LHCN-M2 (cell line): ENCODE results near the gene OR5AS1. TPM values are rescaled to one million over a fixed set of nuclear protein-coding genes. Genes with fewer than 3 reads are reported as not detected.
"Not testable (repeated sequence)": the region's sequence is repeated elsewhere in the genome, so short reads cannot be mapped to it uniquely, and the experiment has no call there.

ENCODE experiments used
- DNase-seq: peaks from one replicate; pipeline ENCODE4 v3.0.0-alpha.2; 2012; ENCODE audit warnings: low read depth
- polyA plus RNA-seq: library from polyadenylated mRNA; unstranded; fragments of >200 nt; gene quantifications from one replicate; pipeline ENCODE4 v1.2.1, GENCODE V29; 2012; ENCODE audit warnings: missing spikeins
- total RNA-seq: library from RNA; depleted of rRNA; stranded (reverse); fragments of >200 nt; gene quantifications from 2 replicates; pipeline ENCODE4 v1.2.3, GENCODE V29; 2014; rRNA removed

OR5AS1 gene
- not detected in 2 replicates for total RNA-seq
- polyA plus RNA-seq = not detected

DNA sequence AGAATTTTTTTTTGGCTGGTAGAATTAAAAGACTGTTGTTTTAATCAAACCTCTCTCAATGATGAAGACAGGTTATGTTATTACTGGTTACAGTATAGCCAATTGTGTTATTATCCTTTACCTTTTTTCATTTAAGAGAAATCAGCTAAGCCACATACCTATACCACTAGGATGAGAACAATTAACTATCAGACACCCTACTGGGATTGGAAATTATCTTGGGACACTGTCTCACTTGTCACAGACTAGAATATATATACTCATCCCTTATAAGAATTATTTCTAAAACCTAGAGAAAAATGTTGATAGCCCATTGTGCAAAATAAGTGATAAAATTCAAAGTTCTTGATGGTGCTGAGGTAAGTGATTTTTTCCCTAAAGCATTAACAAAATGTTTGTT is at the start of gene OR5AS1:
OR5AS1 (plus strand) TSS at position 301 of the 400 bp plus-strand sequence. CDS start 2,765 bp downstream, outside the sequence.
- DNase-seq = no peak

GRCh38 chr11:55994525-55994924 is 32.9 kb upstream of the OR5AS1 start, which contains the start of gene OR5F1:
TSS of gene OR5F1 (minus strand) at chr11:55994625. CDS start at chr11:55994625, 0 bp downstream.
- no peak for DNase-seq

DNA sequence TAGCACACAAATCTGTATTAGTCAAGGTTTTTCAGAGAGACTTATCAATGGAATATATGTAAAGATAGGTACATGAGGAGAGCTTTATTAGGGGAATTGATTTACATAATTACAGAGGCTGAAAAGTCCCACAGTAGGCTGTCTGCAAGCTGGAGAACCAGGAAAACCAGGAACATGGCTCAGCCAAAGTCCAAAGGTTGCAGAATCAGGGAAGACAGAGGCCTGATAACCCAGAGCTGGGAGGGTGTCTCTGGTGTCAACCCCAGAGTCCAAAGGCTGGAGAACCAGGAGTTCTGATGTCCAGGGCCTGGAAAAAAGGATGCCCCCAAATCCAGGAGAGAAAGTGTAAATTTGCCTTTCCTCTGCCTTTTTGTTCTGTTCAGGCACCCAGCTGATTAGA is 16.7 kb upstream of the OR5AS1 start:
- no peak for DNase-seq

- DNase-seq = no peak
These were observed 13.6 kb upstream of the OR5AS1 start for GRCh38 chr11:56013805-56014204.

- no peak for DNase-seq
These were observed 18.1 kb downstream of the OR5AS1 start for GRCh38 chr11:56045538-56045937.

DNA sequence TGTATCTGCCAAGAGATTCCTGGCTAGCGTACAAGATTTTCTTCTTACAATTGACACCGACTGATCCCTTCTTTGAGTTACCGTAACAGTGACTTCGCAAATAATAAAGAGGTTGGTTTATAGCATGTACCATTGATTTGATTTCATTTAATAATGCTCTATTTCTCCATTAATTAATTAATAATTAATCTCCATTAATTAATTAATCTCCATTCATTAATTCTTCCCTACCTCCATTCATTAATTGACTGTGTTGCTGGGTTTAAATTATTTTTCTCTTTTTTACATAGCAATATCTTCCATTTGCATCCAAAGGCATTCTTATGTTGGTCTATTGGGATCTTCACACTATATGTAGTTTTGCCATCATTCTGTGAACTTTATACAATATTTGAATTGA is 21.0 kb downstream of the OR5AS1 start:
- DNase-seq = no peak

DNA sequence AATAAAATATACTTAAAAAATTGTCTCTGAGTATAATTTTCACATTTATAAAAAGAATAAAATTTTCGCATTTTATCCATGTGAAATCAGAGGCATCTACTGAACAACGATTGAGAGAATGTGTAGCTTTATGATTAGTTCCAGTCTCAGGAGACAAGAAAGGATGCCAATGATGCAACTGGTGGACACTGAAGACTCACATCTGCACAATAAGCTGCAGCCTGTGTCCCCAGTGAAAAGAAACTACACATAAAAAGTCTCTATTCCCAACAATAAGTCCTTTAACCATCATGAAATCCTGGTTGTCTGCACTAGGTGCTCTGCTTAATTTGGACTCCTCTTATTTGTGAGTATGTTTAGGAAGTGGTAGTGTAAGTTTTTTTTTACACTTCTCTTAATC is 22.0 kb downstream of the OR5AS1 start:
- DNase-seq = no peak

DNA sequence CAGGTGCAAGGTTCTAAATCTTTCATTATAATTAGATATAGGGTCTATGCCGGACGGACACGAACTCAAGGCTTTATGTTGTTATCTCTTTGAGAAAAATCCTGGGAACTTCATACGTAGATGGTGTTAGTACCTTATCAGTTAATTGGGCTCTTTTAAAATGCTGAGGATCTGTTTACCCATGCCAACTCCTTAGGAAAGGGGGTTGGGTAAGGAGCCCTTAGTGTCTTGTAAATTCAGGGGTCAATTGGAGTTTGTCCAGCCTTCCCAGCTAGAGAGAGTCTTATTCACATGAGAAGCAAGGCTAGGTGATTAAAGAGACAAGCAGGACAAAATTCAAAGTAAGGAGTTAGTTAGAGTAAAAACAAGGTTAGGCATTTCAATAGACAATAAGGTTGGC is 28.9 kb downstream of the OR5AS1 start:
- DNase-seq = not testable (repeated sequence)

GRCh38 chr11:56057661-56058237 is 30.3 kb downstream of the OR5AS1 start:
- DNase-seq = not testable (repeated sequence)

DNA sequence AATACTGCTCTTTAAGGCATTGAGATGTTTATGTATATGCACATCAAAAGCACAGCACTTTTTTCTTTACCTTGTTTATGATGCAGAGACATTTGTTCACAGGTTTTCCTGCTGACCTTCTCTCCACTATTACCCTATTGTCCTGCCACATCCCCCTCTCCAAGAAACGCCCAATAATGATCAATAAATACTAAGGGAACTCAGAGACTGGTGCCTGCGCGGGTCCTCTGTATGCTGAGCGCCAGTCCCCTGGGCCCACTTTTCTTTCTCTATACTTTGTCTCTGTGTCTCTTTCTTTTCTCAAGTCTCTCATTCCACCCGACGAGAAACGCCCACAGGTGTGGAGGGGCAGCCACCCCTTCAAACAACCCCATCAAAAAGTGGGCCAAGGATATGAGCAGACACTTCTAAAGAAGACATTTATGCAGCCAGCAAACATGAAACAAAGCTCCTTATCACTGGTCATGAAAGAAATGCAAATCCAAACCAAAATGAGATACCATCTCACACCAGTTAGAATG is 30.9 kb downstream of the OR5AS1 start:
- not testable (repeated sequence) for DNase-seq

GRCh38 chr11:56066980-56067379 is 39.5 kb downstream of the OR5AS1 start:
- no peak for DNase-seq

Other genes starting within 250 kb of the OR5AS1 start
- gene OR5D14, start 232.1 kb upstream of the OR5AS1 start, total RNA-seq = not detected in 2 replicates
- gene OR5L1, start 216.3 kb upstream of the OR5AS1 start, total RNA-seq = not detected in 2 replicates
- not detected in 2 replicates for gene OR5D18, start 208.0 kb upstream of the OR5AS1 start, total RNA-seq
- not detected in 2 replicates for gene OR5L2, start 200.4 kb upstream of the OR5AS1 start, total RNA-seq
- not detected in 2 replicates for gene OR5D16, start 188.9 kb upstream of the OR5AS1 start, total RNA-seq
- not detected in 2 replicates for gene TRIM51, start 144.4 kb upstream of the OR5AS1 start, total RNA-seq
- not detected in 2 replicates for gene OR5W2, start 113.1 kb upstream of the OR5AS1 start, total RNA-seq
- not detected in 2 replicates for gene OR5I1, start 91.3 kb upstream of the OR5AS1 start, total RNA-seq
- gene OR10AG1, start 57.7 kb upstream of the OR5AS1 start, total RNA-seq = not detected in 2 replicates
- gene OR5F1, start 33.0 kb upstream of the OR5AS1 start, total RNA-seq = not detected in 2 replicates
- gene OR8I2, start 65.7 kb downstream of the OR5AS1 start, total RNA-seq = not detected in 2 replicates
- not detected in 2 replicates for gene OR8H2, start 76.0 kb downstream of the OR5AS1 start, total RNA-seq
- not detected in 2 replicates for gene OR8H3, start 94.7 kb downstream of the OR5AS1 start, total RNA-seq
- gene OR8J3, start 112.5 kb downstream of the OR5AS1 start, total RNA-seq = not detected in 2 replicates
- not detected in 2 replicates for gene OR8K5, start 132.7 kb downstream of the OR5AS1 start, total RNA-seq
- gene OR5J2, start 149.0 kb downstream of the OR5AS1 start, total RNA-seq = not detected in 2 replicates
- not detected in 2 replicates for gene OR5T2, start 206.6 kb downstream of the OR5AS1 start, total RNA-seq
- not detected in 2 replicates for gene OR5T3, start 224.6 kb downstream of the OR5AS1 start, total RNA-seq
- gene OR5T1, start 246.5 kb downstream of the OR5AS1 start, total RNA-seq = not detected in 2 replicates